ENCODE data around the gene EPHA2.
"Not testable (repeated sequence)": the region's sequence is repeated elsewhere in the genome, so short reads cannot be mapped to it uniquely, and the experiment has no call there.

EPHA2 gene

DNA sequence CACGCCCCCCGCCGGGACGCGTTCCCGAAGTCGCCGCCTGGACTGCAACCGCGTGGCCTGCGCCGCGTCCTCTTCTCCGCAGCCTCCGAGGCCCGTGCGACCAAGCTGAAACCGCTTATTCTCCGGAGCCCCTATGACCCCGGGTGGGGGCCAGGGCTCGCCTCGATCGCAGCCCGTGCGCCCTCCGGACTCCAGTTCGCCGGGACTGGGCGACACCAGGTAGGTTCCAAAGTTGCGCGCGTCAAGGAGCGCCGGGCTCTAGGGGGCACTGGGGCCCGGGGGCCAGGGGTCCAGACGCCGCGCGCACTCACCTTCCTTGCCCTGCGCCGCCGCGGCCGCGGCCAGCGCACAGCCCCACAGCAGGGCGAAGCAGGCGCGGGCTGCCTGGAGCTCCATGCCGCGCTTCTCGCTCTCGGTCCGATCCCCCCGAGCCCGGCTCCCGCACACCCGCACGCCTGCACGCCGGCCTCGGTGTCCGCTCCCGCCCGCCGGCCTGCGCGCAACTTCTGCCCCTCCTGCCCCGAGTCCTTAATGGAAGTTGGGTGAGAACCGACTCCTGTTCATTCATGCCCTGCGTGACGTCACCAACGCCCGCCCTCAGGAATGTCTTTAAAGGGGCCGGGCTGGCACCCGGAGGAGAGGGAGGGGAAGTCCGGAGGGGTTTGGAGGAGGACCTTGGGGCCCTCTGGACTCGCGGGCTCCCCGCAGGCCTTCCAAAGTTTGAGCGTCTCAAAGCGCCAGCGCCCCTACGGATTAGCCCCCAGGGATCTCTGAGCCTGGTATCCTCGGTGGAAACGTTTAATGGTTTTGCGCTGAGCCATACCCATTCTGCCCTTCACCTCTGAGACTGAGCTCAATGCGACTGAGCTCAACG is at the start of gene EPHA2:
Gene EPHA2 (minus strand): TSS at position 533 of the 874 bp plus-strand sequence. CDS start 137 bp downstream, at position 396.
- DNase-seq, result no peak

GRCh38 chr1:16205334-16205671 is 49.4 kb upstream of the EPHA2 start:
- no peak for DNase-seq

DNA sequence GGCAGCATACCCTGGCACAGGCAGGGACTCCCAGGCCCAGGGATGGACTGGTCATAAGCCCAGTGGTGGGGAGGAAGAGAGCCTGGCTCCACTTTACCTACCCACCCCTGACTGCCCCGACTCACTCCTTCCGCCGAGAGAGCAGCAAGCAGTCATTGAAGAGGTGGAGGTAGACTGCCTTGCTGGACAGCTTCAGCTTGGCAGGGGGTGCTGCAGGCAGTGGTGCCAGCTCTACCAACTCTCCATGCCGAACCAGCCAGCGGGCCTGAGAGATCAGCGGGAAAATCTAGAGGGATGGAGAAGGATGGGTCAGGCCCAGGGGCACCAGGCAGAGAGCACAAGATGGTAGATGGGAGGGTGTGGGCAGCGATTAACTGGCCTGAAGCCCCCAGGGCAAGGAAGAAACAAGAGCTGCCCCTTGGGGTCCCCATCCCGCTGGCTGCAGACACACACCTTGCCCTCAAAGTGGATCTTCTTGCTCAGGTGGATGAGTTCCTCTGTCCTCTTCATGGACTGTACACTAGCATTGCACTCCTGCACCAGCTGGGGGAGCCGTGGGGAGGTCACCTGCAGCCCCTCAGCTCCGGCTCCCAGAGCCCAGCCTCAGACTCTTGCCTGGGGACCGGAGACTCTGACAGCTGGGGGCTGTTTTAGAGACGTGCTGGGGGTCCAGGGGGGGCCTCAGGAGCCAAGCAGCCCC is 48.9 kb upstream of the EPHA2 start:
- peak; percentile 13 to 29 for DNase-seq

GRCh38 chr1:16204216-16204615 is 48.3 kb upstream of the EPHA2 start:
- no peak for DNase-seq

GRCh38 chr1:16203550-16203949 is 47.7 kb upstream of the EPHA2 start:
- no peak for DNase-seq

DNA sequence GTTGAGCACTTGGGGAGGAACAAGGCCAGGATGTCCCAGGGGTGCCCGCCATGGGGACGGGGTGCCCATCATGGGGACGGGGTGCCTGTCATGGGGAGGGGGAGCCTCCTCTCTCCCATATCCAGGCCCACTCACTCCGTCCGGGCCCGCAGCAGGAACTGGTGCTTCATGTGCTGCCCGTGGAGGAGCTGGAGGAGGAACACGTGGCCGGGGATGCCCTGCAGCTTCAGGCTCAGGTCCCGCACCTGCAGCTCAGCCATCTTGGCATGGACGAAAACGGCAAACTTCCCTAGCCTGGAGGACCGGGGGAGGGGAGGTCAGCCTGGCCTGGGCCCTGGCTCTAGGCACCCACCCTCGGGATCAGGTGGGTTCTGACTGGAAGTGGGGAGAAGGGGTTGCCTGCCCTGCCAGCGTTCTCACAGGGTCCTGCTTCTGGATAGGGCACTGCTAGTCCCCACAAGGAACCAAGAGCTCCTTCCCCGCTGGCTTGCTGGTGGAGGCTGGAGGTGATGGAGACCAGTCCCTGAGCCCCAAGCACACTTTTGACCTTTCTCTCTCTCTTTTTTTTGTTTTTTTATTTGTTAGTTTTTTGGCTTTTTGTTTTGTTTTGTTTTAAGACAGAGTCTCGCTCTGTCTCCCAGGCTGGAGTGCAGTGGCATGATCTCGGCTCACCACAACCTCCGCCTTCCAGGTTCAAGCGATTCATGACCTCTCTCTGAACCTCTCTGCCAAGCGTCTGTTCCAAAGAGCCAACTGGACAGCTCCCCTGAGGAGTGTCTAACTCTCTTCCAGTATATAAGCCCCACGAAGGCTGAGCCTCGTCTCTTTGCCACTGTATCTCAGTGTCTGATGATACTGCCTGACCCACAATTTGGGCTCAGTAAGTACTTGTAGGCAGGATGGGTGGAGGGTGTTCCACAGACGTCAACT is 46.7 kb upstream of the EPHA2 start:
- no peak for DNase-seq

DNA sequence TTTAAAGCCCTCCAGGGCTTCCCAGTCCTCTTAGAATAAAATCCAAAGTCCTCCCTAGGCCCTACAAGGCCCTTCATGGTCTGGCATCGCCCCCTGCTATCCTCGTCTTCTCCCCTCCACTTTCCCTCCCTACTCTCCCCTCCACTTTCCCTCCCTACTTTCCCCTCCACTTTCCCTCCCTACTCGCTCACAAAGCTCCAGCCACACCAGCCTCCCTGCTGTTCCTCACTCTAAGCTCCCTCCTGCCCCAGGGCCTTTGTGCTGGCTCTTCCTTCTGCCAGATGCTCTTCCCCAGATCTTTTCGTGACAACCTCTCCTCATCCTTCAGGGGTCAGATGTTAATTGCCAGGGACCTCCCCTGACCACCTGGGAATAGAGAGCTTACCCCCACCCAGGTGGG is 43.8 kb upstream of the EPHA2 start:
- DNase-seq, result no peak

GRCh38 chr1:16199157-16199501 is 43.3 kb upstream of the EPHA2 start:
- DNase-seq, result no peak

DNA sequence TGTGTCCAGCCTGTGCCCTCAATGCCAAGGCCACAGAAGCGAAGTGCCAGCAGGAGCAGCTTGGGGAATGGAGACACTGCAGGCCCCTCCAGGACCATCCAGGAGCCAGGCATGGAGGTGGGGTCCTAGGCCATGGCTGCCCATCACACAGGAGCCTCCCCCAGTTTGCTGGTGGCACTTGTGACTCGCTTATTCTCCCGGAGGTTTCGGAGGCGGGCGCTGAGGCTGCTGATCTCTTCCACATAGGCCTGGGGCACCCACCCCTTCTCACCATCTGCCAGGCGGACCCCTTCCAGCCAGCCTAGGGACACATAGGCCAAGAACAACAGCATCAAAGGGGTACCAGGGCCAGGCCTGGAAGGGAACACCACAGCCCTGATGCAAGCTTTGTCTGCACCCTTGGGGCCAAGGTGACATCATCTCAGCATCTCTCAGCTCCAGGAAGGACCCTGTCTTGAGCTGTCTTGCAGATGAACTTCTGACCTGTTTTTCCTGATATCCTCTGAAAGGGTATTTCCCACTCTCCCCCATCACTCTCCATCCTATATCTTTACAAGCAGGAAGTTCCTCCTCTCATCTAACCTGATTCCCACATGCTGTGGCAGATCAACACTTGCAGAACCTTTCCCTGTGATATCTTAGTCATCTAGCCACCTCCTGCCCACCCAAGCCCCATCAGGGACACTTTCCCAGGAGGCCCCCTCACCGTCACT is 42.7 kb upstream of the EPHA2 start:
- DNase-seq, result no peak

GRCh38 chr1:16196874-16197273 is 41.0 kb upstream of the EPHA2 start:
- DNase-seq, result no peak

DNA sequence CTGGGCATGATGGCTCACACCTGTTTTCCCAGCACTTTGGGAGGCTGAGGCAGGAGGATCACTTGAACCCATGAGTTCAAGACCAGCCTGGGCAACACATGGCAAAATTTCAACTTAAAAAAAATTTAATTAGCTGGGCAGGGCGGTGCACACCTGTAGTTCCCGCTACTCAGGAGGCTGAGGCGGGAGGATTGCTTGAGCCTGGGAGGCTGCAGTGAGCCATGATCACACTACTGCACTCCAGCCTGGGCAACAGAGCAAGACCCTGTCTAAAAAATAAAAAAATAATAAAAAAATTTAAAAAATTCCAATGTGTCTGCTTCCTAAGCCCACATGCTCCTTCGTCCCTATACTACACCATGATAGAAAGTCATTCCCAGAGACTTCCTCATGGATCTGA is 40.3 kb upstream of the EPHA2 start:
- DNase-seq, result not testable (repeated sequence)

DNA sequence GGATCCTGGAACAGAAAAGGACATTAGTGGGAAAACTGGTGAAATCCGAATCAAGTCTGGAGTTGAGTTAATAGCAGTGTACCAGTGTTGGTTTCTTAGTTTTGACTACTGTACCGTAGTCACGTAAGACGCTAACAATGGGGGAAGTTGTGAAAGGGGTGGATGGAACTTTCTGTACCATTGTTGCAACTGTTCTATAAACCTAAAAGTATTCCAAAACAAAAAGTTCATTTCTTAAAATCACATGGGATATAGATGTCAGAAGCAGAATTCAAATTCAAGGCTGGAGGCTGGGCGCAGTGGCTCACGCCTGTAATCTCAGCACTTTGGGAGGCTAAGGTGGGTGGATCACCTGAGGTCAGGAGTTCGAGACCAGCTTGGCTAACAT is 39.6 kb upstream of the EPHA2 start:
- DNase-seq, result no peak

DNA sequence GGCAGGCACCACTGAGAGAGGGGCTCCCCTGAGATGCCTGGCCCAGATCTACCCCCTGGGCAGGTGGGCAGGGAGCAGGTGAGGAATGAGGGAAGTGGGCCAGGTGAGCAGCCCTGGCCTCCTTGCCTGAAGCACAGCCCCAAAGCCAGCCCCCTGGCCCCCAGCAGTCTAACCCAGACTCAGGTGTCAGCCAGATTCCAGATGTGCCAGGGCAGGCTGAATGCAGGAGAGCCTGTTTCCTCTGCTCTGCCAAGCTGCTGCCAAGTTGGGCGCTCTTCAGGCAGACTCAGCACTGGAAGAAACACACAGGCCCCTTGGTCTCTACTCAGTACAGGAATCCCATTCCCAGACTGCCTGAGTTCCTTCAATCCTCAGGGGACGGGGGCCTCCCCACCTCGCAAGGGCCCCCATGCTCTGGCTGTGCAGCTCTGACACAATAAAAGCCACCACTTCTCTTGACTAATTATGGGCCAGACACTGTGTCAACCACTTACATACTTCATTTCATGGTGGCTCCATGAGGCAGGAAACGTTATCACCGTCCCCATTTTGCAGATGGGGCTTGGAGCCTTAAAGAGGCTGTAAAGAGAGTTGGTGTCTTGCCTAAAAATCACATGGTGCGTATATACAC is 36.2 kb upstream of the EPHA2 start:
- no peak for DNase-seq

- DNase-seq, result no peak
Measured at GRCh38 chr1:16191309-16191708, 35.4 kb upstream of the EPHA2 start.

GRCh38 chr1:16189921-16190621 is 34.2 kb upstream of the EPHA2 start:
- no peak for DNase-seq

DNA sequence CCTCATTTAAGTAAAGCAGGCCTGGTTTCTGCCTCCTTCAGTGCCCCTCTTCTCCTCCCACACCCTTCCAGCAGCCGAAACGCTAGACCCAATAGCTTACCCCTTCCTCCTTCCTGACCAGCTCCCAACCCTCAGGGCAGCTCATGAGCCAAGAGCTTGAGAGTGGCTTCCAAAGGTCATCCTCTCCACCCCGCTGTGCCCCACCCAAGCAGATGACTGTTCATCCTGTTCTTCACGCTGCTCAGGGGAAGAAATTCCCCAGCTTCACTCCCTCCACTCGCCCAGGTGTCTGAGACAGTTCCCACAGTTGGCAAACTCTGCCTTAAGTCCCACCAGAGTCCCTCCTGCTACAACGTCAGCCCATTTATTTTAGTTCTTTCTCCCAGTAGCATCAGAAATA is 33.1 kb upstream of the EPHA2 start:
- no peak for DNase-seq

GRCh38 chr1:16187748-16188401 is 32.0 kb upstream of the EPHA2 start:
- DNase-seq, result peak; percentile 69 to 74

- no peak for DNase-seq
Measured at GRCh38 chr1:16186655-16187235, 30.9 kb upstream of the EPHA2 start.

DNA sequence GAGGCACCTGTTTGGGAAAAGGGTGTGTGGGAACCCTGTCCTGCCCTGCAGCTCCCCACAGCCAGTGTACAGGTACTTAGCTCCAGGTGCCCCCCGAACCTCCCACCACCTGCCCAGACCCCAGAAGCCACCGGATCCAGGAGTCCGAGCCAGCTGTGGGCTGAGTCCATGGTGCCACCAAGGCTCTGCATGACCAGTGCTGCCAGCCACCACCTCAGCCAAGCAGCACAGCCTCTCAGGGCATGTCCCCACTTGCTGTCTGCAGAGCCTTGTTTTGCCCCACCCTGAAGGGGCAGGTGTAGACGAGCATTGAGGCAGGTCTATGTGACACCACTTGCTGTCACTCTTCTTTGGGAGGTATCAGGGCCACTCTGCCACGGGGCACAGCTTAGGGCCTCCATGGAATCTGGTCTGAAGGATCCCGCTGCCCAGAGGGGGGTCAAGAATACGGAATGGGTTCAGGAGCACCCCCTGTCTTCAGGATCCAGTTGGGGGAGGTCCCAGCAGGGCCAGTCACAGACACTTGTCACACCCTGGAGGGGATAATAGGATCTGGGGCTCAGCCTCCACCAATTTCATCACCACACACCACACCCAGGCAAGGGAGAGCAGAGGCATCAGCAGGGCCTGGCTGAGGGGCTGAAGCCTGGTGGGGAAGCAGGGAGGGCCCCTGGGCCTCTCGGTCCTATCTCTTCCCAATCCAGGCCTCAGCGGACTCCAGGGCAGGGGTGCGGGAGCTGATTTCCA is 28.9 kb upstream of the EPHA2 start:
- no peak for DNase-seq

Data from activated CD4-positive, alpha-beta T cell treated with anti-CD3 and anti-CD28 coated beads, Interleukin-2, amount 50 U/mL, for 4 hours (primary cell).